ENCODE measurements around the gene CPPED1.

Gene CPPED1

DNA sequence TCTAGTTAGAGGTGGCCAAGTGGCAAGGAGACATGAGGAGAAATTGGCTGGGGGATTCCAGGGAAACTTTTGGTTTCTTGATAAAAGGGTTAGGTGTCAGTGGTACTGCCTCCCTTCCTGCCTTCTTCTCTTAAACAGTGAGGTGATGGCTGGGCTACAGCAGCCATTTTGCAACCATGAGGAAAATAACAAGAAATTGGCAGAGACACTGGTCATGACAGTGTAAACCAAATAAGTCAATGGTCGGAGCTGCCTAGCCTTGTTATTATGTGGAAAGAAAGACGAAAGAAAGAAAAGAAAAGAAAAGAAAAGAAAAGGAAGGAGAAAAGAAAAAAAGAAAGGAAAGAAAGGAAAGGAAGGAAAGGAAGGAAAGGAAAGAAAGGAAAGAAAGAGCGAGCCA, 63.9 kb downstream of the CPPED1 start:
- DNase-seq (ENCODE audit: low read depth in 2 of 2, low spot score in 1 of 2): no peak

DNA sequence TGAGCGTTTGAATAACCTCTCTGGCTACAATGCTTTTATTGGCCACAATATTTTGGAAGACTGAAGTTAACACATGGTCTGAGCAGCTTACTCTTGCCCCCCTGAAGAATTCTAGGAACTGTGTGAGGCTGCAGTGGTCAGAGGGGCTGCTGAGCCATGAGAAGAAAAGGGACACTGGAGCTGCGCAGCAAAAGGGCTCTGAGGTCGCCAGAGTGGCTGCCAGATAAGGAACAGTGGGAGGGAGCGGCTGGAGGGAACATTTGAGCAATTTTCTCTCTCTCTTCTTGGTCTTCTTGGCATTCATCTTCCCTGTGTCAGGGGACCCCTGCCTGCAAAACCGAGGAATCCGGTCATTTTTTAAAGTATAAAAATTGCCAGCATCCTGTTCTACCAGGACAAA, 66.1 kb downstream of the CPPED1 start:
- no peak for DNase-seq (ENCODE audit: low read depth in 2 of 2, low spot score in 1 of 2)

DNA sequence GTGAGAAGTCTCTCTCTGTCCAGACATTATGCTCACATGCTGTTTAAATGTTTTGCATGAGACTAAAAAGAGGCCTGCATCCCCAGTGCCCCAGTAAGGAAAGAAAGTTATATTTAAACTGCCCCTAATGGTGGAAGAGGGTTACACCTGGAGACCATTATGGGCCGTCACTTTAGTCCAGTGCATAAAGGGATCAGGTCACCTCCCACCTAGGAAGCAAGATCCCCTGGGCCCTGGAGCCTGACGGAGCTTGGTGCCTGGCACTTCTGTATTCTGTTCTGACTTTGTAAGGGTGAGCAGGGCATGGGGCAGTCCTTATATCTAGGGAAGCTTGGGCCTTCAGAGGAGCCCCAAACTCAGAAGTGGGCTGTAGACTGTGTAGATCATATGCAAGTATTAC, 67.9 kb downstream of the CPPED1 start:
- DNase-seq (ENCODE audit: low read depth in 2 of 2, low spot score in 1 of 2): no peak

DNA sequence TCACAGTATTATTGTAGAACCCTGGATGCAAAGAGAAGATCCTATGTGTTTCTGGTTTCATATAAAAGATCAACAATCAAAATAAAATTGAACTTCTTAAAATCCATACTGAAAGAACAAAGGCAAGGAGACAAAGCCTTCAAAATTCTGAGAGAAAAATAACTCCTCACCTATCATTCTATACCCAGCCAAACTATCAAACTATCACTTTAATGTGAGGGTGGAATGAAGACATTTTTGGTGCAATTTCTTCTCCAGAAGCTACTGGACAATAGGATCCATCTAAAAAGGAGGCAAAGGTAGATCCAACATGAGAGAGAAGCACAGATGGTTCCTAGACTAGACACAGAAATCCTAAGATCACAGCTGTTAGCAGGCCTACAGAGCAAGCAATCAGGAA, 71.1 kb downstream of the CPPED1 start:
- DNase-seq (ENCODE audit: low read depth in 2 of 2, low spot score in 1 of 2): no peak

DNA sequence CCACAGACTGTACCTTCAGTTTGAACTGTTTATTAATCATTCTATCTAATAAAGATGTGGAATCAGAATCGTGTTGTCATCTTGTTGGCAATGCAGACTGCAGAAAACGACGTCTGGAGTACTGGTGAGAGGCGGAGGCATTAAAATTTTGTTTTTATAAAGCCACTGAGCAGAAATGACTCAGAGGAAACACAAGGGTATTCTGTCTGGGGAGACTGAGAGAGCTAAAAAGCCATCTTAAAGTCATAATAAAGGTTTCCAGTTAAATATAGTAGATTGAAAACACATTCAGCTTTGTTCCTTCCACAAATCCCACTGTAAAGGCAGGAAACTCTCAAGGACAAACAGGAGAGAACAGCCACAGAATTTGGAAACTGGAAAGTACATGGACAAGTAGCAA, 74.2 kb downstream of the CPPED1 start:
- DNase-seq (ENCODE audit: low read depth in 2 of 2, low spot score in 1 of 2): no peak

DNA sequence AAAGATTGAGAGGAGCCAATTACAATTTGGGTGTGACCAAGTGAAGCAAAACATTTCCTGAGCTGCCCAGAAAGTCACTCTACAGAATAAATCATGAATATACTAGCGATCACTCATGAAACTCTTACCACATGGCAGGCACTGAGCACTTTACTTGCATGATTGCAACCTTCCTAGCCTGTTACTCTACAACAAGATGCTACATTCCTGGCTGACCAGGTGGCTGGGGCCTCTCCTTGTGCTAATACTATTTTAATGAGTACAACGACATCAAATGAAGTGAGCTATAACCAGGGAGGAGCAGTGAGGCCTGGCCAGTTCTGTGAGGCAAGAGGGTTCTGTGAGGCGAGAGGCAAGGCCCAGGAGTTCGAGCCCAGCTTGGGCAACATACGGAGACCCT, 75.2 kb downstream of the CPPED1 start:
- no peak for DNase-seq (ENCODE audit: low read depth in 2 of 2, low spot score in 1 of 2)

DNA sequence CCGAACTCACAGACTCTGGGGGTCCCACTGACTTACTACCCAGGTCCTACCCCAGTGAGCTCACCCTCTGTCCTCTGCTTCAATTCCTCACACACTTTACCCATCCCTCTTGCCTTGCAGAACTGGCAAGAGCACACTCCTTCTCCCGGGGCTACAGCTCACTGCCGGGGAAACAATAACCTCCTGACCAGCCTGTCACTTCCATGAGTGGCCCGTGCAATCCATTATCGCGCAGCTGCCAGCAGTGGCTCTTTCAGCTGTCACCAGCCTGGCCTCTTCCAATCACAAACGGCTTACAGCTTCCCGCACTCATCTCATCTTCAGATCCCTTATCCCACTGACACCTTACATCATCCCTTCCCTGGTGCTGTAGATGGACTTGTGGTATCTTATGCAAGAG, 79.5 kb downstream of the CPPED1 start:
- no peak for DNase-seq (ENCODE audit: low read depth in 2 of 2, low spot score in 1 of 2)

DNA sequence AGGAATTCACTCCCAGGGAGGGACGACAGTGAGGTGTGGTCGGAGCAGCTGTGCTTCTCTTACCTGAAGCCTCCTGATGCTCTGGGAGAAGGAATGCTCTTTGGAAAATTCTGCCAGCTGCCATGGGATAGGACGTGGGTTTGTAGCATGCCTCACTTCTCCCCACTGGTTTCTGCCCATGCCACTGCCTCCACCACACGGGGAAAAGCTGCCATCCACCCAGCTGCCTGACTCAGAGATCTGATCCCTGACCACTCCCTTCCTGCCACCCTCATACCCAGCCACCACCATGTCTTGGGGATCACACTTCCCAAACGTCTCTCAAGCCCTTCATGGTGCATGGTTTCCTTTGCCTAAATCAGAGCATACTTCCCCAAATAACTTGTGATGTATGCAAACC, 80.0 kb downstream of the CPPED1 start:
- no peak for DNase-seq (ENCODE audit: low read depth in 2 of 2, low spot score in 1 of 2)

DNA sequence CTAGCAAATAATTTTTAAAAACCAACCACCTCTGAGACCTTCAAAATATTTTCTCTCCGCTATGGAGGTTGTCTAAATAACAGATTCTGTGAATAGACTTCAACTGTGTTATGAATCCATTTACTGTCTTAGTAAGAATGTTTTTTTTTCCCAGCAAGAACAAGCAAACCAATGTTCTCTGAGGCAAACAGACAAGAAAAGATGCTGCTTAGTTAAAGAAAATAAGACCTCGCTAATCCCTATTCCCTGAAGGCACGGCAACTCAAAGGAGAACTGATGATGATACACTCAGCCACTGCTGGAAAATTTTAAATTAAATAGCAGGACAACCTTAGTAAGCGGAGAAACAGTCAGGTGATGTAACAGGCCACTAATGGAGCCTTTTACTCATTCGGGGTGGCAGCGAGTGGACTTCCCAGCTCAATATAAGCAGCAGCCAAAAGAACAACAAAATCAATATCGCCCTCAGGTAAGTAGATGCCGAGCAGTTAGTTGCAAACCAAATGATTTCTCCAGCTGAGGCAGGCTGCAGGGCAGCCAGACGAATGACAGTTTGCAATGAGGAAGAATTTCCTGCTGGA, 81.8 kb downstream of the CPPED1 start:
- DNase-seq (ENCODE audit: low read depth in 2 of 2, low spot score in 1 of 2): no peak

DNA sequence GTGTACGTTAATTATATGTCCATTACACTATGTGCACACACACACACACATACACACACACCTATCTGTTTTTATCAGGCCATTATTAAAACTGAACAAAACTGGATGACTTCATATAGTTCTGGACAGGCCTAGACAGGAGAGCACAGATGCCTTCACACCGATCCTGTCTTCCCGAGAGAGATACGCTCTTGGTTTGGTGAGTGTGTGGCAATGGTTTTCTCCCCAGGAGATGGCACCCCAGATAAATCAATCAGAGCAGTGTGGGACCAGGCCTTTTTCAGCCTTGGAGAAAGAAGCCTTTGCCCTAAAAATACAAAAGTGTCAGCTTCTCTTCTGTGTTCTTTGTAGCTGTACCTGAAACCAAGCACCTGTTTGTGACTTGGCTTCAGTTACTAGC, 83.7 kb downstream of the CPPED1 start:
- no peak for DNase-seq (ENCODE audit: low read depth in 2 of 2, low spot score in 1 of 2)

DNA sequence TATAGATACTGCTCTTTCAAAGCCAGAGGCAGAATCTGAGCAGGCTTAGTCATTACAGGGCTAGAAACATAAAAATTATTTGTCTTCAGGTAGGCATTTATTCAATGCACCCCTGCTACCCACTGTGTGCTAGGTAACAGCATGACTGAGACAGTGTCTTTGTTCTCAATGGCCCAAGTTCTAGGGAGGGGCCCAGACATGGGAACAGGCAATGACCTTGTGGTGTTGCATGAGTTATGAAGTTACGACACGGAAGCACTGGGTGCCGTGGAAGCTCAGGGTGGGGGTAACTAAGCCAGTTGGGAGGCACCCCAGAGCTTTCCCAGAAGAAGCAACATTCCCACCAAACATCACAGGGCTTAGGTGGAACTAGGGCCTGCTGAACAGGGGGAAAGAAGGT, 87.0 kb downstream of the CPPED1 start:
- DNase-seq (ENCODE audit: low read depth in 2 of 2, low spot score in 1 of 2): no peak

DNA sequence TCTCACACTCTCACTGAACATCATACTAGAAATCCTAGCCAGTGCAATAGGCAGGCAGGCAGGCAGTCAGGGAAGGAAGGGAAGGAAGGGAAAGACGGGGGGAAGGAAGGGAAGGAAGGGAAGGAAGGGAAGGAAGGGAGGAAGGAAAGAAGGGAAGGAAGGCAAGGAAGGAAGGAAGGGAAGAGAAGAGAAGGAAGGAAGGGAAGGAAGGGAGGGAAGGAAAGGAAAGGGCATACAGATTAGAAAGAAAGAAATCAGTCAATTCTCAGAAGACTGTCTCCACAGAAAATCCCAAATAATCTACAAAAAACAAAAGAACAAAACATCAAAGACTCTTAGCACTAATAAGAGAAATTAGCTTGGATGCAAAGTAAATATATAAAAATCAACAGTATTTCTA, 93.9 kb downstream of the CPPED1 start:
- no peak for DNase-seq (ENCODE audit: low read depth in 2 of 2, low spot score in 1 of 2)

DNA sequence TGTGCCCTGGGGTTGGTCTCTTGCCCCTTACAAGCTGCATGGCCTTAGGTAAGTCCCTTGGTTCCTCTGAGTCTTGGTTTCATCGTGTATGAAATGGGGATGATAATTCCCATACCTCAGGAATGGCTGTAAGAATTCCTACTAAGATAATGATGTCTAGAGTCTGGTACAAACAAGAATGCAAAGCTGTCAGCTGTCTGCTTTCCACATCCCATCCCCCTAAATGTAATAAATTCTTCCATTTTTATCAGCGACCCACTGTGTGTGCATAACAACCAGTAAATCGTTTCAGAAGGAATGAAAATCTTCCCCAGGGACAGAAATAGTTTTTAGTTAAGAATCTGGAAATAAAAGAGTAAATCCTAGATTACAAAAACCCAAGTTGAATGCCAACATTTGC, 95.4 kb downstream of the CPPED1 start:
- no peak for DNase-seq (ENCODE audit: low read depth in 2 of 2, low spot score in 1 of 2)

DNA sequence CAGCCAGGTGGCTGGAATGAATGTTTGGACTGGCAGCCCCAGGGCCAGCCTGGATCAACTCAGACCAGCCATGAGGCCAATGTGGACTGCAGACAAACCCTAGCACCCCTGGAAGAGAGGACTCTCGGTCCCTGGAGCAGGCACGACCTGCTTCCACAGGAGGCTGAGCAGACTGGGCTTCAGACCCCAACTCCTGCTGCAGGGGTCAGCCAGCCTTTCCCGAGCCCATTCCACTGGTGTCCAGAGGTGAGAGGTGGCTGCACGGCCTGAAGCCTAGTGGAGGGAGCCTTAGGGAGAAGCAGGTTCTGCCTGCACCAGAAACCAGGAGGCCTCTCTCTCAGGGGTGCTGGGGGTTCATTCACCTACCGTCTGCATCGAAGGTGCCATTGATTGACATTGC, 97.1 kb downstream of the CPPED1 start:
- no peak for DNase-seq (ENCODE audit: low read depth in 2 of 2, low spot score in 1 of 2)

DNA sequence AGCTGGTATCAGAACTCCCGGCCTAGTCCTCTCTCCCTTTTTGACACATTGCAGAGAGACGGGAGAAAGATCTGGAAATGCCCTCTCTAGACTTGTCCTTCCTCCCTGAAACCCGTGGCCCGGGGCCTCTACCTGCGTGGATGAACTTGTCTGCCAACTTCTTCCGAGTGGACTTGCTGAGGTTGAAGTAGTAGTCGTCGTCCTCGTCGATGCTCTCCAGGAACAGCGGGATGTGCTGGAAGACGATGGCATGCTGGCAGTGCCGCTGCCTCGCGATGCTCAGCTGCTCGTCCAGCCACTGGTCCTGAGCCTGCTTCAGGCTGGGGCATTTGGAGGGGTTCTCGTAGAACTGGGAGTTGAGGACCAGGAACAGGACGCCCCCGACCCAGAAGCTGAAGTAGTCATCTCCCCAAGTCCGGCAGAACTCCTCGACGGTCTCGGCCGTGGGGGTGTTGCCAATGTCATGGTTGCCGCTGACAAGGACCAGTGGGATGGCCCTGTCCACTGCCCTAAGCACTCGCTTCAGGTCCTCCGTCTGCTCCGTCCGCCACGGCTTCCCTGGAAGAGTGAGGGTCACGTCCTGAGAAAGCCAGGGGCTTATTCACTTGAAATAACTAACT, 99.1 kb downstream of the CPPED1 start:
- no peak for DNase-seq (ENCODE audit: low read depth in 2 of 2, low spot score in 1 of 2)

DNA sequence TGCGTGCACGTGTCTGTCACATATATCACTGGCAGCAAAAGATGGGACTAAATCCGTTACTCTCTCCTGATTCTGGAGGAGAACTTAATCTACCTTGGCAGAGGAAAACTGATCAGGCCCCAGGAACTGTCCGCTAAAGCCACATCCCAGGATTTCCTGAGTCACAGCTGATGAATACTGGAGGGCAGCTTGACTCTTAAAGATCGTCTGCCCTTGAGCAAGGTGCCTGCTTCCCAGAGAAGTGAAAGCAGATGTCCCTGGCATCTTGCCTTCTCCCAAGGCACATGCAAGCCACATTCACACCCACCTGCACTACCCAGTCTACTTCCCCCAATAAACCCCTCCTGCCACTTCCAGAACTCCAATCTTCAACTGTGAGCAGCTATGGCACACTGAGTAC, 99.8 kb downstream of the CPPED1 start:
- DNase-seq (ENCODE audit: low read depth in 2 of 2, low spot score in 1 of 2): no peak

DNA sequence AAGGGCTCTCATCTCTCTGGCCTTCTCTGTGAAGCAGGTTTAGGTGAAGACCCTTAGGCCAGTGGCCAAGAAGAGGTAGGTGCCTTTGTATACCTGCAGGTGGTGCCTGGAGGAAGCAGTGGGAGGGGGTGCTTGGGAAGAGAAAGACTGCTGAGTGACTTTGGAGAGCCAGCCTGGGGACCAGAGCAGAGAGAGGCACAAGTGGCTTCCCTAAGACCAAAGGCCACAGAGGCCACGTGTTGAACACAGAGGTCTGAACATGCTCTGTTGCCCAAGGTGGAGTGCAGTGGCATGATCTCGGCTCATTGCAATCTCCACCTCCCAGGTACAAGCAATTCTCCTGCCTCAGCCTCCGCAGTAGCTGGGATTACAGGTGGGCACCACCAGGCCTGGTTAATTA, 103.5 kb downstream of the CPPED1 start:
- no peak for DNase-seq (ENCODE audit: low read depth in 2 of 2, low spot score in 1 of 2)

DNA sequence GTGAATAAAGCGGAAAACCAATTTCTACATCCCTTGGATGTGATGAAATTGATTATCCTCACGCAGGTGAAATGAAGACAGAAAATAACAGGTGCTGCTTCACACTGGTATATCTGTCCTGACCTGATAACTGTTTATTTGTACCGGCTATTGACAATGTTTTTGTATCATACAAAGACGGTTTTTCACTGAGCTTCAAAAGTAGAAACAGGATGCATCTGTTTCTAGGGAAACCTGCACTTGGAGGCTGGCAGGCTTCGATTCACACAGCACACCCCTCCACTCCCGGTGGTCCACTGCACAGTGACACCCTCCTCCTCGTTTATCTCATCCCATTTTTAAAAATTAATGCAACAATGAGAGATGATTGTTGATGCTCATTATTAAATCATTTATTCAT, 104.5 kb downstream of the CPPED1 start:
- no peak for DNase-seq (ENCODE audit: low read depth in 2 of 2, low spot score in 1 of 2)

DNA sequence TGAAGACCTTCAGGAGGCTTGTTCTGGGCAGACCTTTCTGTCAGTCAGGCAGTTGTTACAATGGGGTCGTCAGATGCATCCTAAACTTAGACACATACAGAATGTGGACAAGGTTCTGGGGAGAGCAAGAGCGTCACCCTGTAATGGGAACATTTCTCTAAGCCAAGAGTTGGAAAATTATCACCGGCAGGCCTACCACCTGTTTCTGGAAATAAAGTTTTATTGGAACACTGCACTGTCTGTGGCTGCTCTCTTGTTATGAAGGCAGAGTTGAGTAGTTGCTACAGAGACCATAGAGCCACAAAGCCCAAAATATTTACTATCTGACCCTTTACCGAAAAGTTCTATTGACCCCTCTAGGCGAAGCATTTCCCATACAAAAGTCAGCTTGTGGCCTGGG, 106.2 kb downstream of the CPPED1 start:
- no peak for DNase-seq (ENCODE audit: low read depth in 2 of 2, low spot score in 1 of 2)

DNA sequence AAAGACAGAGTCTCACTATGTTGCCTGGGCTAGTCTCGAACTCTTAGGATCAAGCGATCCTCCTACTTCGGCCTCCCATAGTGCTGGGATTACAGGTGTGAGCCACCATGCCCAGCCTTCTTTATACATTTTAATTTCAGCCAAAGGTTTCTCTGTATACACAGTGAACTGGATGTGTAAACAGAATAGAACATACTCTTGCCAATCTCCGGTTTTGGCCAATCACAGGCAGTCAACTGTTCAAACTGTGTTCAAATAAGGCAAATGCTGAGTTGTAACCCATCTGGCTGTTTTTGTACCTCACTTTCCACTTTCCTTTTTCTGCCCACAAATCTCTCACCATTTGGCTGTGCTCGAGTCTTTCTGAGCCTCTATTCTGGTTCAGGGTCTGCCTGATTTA, 108.2 kb downstream of the CPPED1 start:
- DNase-seq (ENCODE audit: low read depth in 2 of 2, low spot score in 1 of 2): no peak

DNA sequence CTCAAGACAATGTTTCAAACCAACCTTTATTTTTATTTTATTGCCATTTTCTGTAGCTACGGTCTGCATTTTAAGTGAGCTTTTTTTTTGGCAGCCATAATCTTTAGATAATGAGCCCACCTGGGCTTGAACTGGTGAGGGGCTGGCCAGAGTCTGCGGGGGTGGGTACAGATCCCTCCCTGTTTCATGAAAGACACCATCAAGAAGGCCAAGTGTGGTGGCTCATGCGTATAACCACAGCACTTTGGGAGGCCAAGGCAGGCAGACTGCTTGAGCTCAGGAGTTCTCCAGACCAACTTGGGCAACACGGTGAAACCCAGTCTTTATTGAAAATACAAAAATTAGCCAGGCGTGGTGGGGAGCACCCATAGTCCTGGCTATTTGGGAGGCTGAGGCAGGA, 113.7 kb downstream of the CPPED1 start:
- DNase-seq (ENCODE audit: low read depth in 2 of 2, low spot score in 1 of 2): no peak

DNA sequence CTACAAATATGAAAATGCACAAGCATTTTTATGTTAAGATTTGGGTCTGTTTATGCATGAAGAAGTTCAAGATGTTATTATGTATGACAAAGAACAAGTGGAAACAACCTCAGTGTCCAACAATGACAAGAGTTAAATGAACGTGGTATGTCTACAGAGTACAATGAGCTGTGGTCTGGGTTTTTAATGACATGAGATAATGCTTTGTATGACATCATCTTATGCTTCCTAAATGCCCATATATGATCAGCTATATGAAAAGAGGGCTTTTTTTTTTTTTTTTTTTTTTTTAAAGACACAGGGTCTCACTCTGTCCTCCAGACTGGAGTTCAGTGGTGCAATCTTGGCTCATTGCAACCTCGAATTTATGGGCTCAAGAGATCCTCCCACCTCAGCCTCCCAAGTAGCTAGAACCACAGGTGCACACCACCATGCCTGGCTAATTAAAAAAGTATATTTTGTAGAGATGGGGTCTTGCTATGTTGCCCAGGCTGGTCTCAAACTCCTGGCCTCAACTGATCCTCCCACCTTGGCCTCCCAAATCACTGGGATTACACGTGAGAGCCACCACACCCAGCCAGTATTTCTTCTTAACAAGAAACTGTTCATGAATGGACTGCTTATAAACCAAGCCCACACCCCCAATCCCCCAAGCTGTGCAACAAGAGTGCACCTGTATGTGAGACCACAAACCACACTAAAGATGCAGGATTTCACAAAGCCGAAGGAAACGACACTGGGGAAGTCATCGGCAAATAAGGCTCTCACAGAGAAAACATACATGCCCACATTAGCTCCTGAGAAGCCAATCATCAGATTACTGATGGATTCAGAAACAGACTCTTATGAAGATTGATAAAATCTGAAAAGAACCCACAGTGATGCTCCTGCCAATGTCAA, 114.5 kb downstream of the CPPED1 start:
- no peak for DNase-seq (ENCODE audit: low read depth in 2 of 2, low spot score in 1 of 2)

DNA sequence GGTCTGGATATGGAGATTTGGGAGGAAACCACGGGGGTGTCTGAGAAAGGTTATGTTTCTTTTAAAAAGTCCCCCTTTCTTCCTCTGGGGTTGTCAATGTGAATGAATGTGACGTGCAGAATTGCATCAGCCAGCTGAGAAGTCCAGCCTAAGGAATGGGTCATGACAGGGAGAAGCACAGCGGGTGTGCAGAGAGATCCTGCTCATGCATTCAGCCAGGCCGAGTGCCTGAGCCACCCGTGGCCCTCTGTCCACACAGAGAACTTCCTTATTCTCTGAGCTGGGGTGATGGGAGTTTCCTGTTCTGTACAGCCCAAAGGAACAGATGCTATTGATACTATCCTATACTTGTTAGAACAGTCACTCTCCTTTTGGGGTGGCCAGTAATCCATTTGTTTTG, 117.9 kb downstream of the CPPED1 start:
- DNase-seq (ENCODE audit: low read depth in 2 of 2, low spot score in 1 of 2): no peak

All from stimulated activated CD8-positive, alpha-beta memory T cell treated with anti-CD3 and anti-CD28 coated beads, Interleukin-4, amount 100 ng/mL, for 4 hours (primary cell).